MCF 10A (cell line): ENCODE results near the gene CFAP68. TPM values are rescaled to one million over a fixed set of nuclear protein-coding genes. Genes with fewer than 3 reads are reported as not detected.

Experiments used
- BruUV-seq: library from RNA; stranded (reverse); fragments of 400-500 nt; replicated peaks from 2 replicates; lab custom pipeline; 2021; lab: Mats Ljungman, UMichigan
- CTCF ChIA-PET: fragments of 300-600 bp; sonication (Branson Sonifier 250); formaldehyde crosslinking; extraction: SDS; loops from one replicate; lab custom pipeline; 2021; ENCODE audit warnings: antibody characterized with exemption, inconsistent platforms; lab: Yijun Ruan, JAX
- POLR2A ChIA-PET: fragments of 300-600, 350-650 bp; sonication (Branson Sonifier 250); formaldehyde crosslinking; extraction: SDS; loops from one replicate; lab custom pipeline; 2020; ENCODE audit warnings: antibody characterized with exemption, inconsistent platforms; lab: Yijun Ruan, JAX
- DNase-seq: peaks from one replicate; pipeline ENCODE4 v3.0.0-alpha.2; 2018; ENCODE audit not compliant: unreplicated experiment
- H3K27ac Mint-ChIP-seq: one replicate; pipeline ENCODE4 v1.8.0; 2022; ENCODE audit warnings: mild to moderate bottlenecking, low read depth, mixed read lengths; ENCODE audit not compliant: unreplicated experiment
- H3K27me3 Mint-ChIP-seq: one replicate; pipeline ENCODE4 v1.8.0; 2022; ENCODE audit warnings: mixed read lengths; ENCODE audit not compliant: insufficient read depth, unreplicated experiment
- H3K36me3 Mint-ChIP-seq: one replicate; pipeline ENCODE4 v1.8.0; 2022; ENCODE audit warnings: mild to moderate bottlenecking, moderate library complexity, mixed read lengths; ENCODE audit not compliant: insufficient read depth, unreplicated experiment
- H3K4me1 Mint-ChIP-seq: one replicate; pipeline ENCODE4 v1.8.0; 2022; ENCODE audit warnings: mixed read lengths; ENCODE audit not compliant: insufficient read depth, unreplicated experiment
- H3K4me3 Mint-ChIP-seq: one replicate; pipeline ENCODE4 v1.8.0; 2022; ENCODE audit warnings: mild to moderate bottlenecking, moderate library complexity, mixed read lengths; ENCODE audit not compliant: unreplicated experiment
- H3K9me3 Mint-ChIP-seq: one replicate; pipeline ENCODE4 v1.8.0; 2022; ENCODE audit warnings: mixed read lengths; ENCODE audit not compliant: unreplicated experiment
- CTCF ChIP-seq: fragments of 200-600 bp; IDR thresholded peaks from one replicate; pipeline ENCODE4 v1.8.0; 2022; ENCODE audit warnings: antibody characterized with exemption, mild to moderate bottlenecking; ENCODE audit not compliant: unreplicated experiment
- intact Hi-C: fragments of 100-400 bp; cut with micrococcal nuclease; formaldehyde crosslinking; loops from 2 replicates; pipeline ENCODE4 v1.14.1; 2022
- total RNA-seq: library from RNA; stranded (reverse); gene quantifications from 2 replicates; pipeline ENCODE4 v1.2.3, GENCODE V29; 2022

Gene CFAP68
- total RNA-seq, 1 experiment from 2014 or later, result 33.6 TPM

GRCh38 chr11:111909378-111909777 is 30.0 kb downstream of the CFAP68 start:
- Mint-ChIP-seq H3K27me3 (no peaks in the 10 kb centered on the region), H3K36me3 (no peaks in the 10 kb centered on the region), H3K4me1 (peaks cover 18% of the 10 kb centered on the region), H3K4me3 (no peak overlapping the region), H3K27ac (no peak overlapping the region), H3K9me3 (no peaks in the 10 kb centered on the region)
- ChIA-PET CTCF (no interaction called here), POLR2A (interaction anchor here (1.3 to 3.5 kb wide), 4 partner anchors 11 to 115 kb away, joined by 3 to 18 read pairs (median 11); partner anchors contain the start of gene DLAT)
- no peak for DNase-seq
- BruUV-seq, result no TSS peak
- TF ChIP-seq CTCF, result no peak
- intact Hi-C loops, result no loop called here

- no peaks in the 10 kb centered on the region for H3K9me3 Mint-ChIP-seq
- no peaks in the 10 kb centered on the region for H3K27me3 Mint-ChIP-seq
- intact Hi-C loops, result no loop called here
- H3K36me3 Mint-ChIP-seq, result no peaks in the 10 kb centered on the region
- POLR2A ChIA-PET, result interaction anchor here (0.6 to 4.6 kb wide), 15 partner anchors 12 to 187 kb away, joined by 3 to 41 read pairs (median 5); partner anchors contain the start of genes ALG9, CFAP68 and FDXACB1
- BruUV-seq, result TSS peak; percentile 56
- CTCF ChIA-PET, result interaction anchor here (0.5 to 2.2 kb wide), 6 partner anchors 21 to 1836 kb away, joined by 3 to 12 read pairs (median 3); no protein-coding TSS in a partner anchor
- H3K27ac Mint-ChIP-seq, result peak overlapping the region; percentile 86
- peak overlapping the region; percentile 41 for H3K4me3 Mint-ChIP-seq
- no peak for DNase-seq
- TF ChIP-seq CTCF, result no peak
- H3K4me1 Mint-ChIP-seq, result peaks cover 18% of the 10 kb centered on the region
Measured at GRCh38 chr11:111910676-111911562, 31.6 kb downstream of the CFAP68 start.

- BruUV-seq, result no TSS peak
- ChIA-PET CTCF (interaction anchor here (0.5 to 2.2 kb wide), 6 partner anchors 20 to 1835 kb away, joined by 3 to 12 read pairs (median 3); no protein-coding TSS in a partner anchor), POLR2A (interaction anchor here (0.7 to 4.6 kb wide), 12 partner anchors 11 to 188 kb away, joined by 3 to 41 read pairs (median 8); partner anchors contain the start of genes CFAP68 and FDXACB1)
- peak; percentile 61 for DNase-seq
- TF ChIP-seq CTCF, result no peak
- peaks cover 18% of the 10 kb centered on the region for H3K4me1 Mint-ChIP-seq
- peak within 1 kb of the TSS; percentile 41 for H3K4me3 Mint-ChIP-seq
- no peaks in the 10 kb centered on the region for H3K36me3 Mint-ChIP-seq
- H3K9me3 Mint-ChIP-seq, result no peaks in the 10 kb centered on the region
- H3K27me3 Mint-ChIP-seq, result no peaks in the 10 kb centered on the region
- intact Hi-C loops, result no loop called here
- H3K27ac Mint-ChIP-seq, result peak within 1 kb of the TSS; percentile 86
Measured at GRCh38 chr11:111911563-111912401, 32.4 kb downstream of the CFAP68 start, which contains the start of gene CRYAB. CRYAB (minus strand) TSS chr11:111911770; CDS start chr11:111911724, 46 bp downstream.
